NOMO-1 treated with dmso at 0.1 percent for 144 hours (cell line): ENCODE measurements around the gene HOXC10.
A peak's percentile ranks its signal among the peaks of the same experiment; 100 is the strongest.

Experiments
- DNase-seq: peaks from one replicate; lab custom pipeline; 2025; ENCODE audit not compliant: unreplicated experiment; lab: John Stamatoyannopoulos, UW

HOXC10 gene

GRCh38 chr12:54027442-54027786 lies 42.5 kb downstream of the HOXC10 start:
- DNase-seq: no peak

GRCh38 chr12:54028314-54029201 lies 43.6 kb downstream of the HOXC10 start, which contains the start of gene HOXC6:
Gene HOXC6 (plus strand): TSS chr12:54028440. CDS start chr12:54028522, 82 bp downstream.
- DNase-seq: peak; percentile 75

- no peak for DNase-seq
Measured at GRCh38 chr12:54029529-54030441, 44.8 kb downstream of the HOXC10 start.

GRCh38 chr12:54030442-54030801 lies 45.5 kb downstream of the HOXC10 start:
- DNase-seq: no peak

GRCh38 chr12:54030889-54031471 lies 46.0 kb downstream of the HOXC10 start:
- no peak for DNase-seq

- DNase-seq: no peak
Measured at GRCh38 chr12:54031480-54031879, 46.5 kb downstream of the HOXC10 start.

- DNase-seq: no peak
Measured at GRCh38 chr12:54032086-54032619, 47.2 kb downstream of the HOXC10 start.

GRCh38 chr12:54032627-54033100 lies 47.7 kb downstream of the HOXC10 start, which contains the start of gene HOXC5:
Gene HOXC5 (plus strand): TSS chr12:54033050. CDS start chr12:54033123, 73 bp downstream.
- DNase-seq: peak; percentile 23

- no peak for DNase-seq
Measured at GRCh38 chr12:54033106-54033979, 48.4 kb downstream of the HOXC10 start.

- DNase-seq: no peak
Measured at GRCh38 chr12:54033980-54034784, 49.2 kb downstream of the HOXC10 start.

GRCh38 chr12:54034785-54035310 lies 49.9 kb downstream of the HOXC10 start:
- no peak for DNase-seq

- no peak for DNase-seq
Measured at GRCh38 chr12:54035568-54036264, 50.8 kb downstream of the HOXC10 start.

GRCh38 chr12:54036620-54037359 lies 51.8 kb downstream of the HOXC10 start:
- no peak for DNase-seq

- no peak for DNase-seq
Measured at GRCh38 chr12:54037360-54038283, 52.7 kb downstream of the HOXC10 start.

- DNase-seq: no peak
Measured at GRCh38 chr12:54038284-54038870, 53.4 kb downstream of the HOXC10 start.

- no peak for DNase-seq
Measured at GRCh38 chr12:54038871-54039414, 54.0 kb downstream of the HOXC10 start.
